NCI-H82 (cell line): ENCODE measurements around the gene TTC12.
A peak's percentile ranks its signal among the peaks of the same experiment; 100 is the strongest.

Experiments
- DNase-seq: peaks from one replicate; lab custom pipeline; 2025; lab: John Stamatoyannopoulos, UW

TTC12 gene

GRCh38 chr11:113314389-113315301, at the start of gene TTC12:
TTC12 (plus strand) TSS chr11:113314583; CDS start chr11:113316258, 1,675 bp downstream.
- peak; percentile 94 for DNase-seq

- peak; percentile 12 for DNase-seq
These were observed 49.0 kb upstream of the TTC12 start for GRCh38 chr11:113265362-113265761.

- DNase-seq, result no peak
These were observed 46.9 kb upstream of the TTC12 start for GRCh38 chr11:113267493-113267892.

GRCh38 chr11:113269096-113269495, 45.3 kb upstream of the TTC12 start:
- no peak for DNase-seq

GRCh38 chr11:113269636-113270035, 44.7 kb upstream of the TTC12 start:
- no peak for DNase-seq

- no peak for DNase-seq
These were observed 44.3 kb upstream of the TTC12 start for GRCh38 chr11:113270080-113270479.

GRCh38 chr11:113271551-113272245, 42.7 kb upstream of the TTC12 start:
- no peak for DNase-seq

GRCh38 chr11:113272281-113272680, 42.1 kb upstream of the TTC12 start:
- peak; percentile 25 for DNase-seq

- DNase-seq, result no peak
These were observed 41.3 kb upstream of the TTC12 start for GRCh38 chr11:113272927-113273615.

- peak; percentile 86 for DNase-seq
These were observed 40.7 kb upstream of the TTC12 start for GRCh38 chr11:113273720-113274119.

- DNase-seq, result peak; percentile 53
These were observed 39.4 kb upstream of the TTC12 start for GRCh38 chr11:113274713-113275582.

- no peak for DNase-seq
These were observed 38.8 kb upstream of the TTC12 start for GRCh38 chr11:113275602-113276001.

- no peak for DNase-seq
These were observed 37.9 kb upstream of the TTC12 start for GRCh38 chr11:113276466-113276865.

- DNase-seq, result no peak
These were observed 36.5 kb upstream of the TTC12 start for GRCh38 chr11:113277907-113278306.

GRCh38 chr11:113278481-113278880, 35.9 kb upstream of the TTC12 start:
- no peak for DNase-seq

GRCh38 chr11:113278925-113279324, 35.5 kb upstream of the TTC12 start:
- DNase-seq, result no peak

- DNase-seq, result no peak
These were observed 34.8 kb upstream of the TTC12 start for GRCh38 chr11:113279591-113279990.

GRCh38 chr11:113281052-113281725, 33.2 kb upstream of the TTC12 start:
- DNase-seq, result no peak

- DNase-seq, result no peak
These were observed 31.4 kb upstream of the TTC12 start for GRCh38 chr11:113282898-113283437.

GRCh38 chr11:113283881-113284280, 30.5 kb upstream of the TTC12 start:
- DNase-seq, result no peak

GRCh38 chr11:113286009-113286408, 28.4 kb upstream of the TTC12 start:
- no peak for DNase-seq
